HepG2 (cell line): ENCODE results near the gene RBM12. TPM values are rescaled to one million over a fixed set of nuclear protein-coding genes. Genes with fewer than 3 reads are reported as not detected.

Experiments
- ATAC-seq: fragments of 200-7000 bp; cut with Tn5 transposase; 3 replicates; pipeline ENCODE4 v1.9.1; 2020; ENCODE audit warnings: mild to moderate bottlenecking, moderate library complexity
- BruUV-seq: library from RNA; stranded (reverse); fragments of 400-500 nt; replicated peaks from 2 replicates; lab custom pipeline; 2021; lab: Mats Ljungman, UMichigan
- CTCF ChIA-PET: fragments of 300-600 bp; formaldehyde crosslinking; extraction: SDS; loops from one replicate; lab custom pipeline; 2021; ENCODE audit warnings: low total read pairs, inconsistent platforms, low intra/inter-chr PET ratio; lab: Yijun Ruan, JAX
- POLR2A ChIA-PET: fragments of 350-600 bp; sonication (Branson Sonifier 250); formaldehyde crosslinking; loops from one replicate; lab custom pipeline; 2020; ENCODE audit warnings: antibody characterized with exemption, inconsistent platforms; lab: Yijun Ruan, JAX
- DNase-seq: peaks from one replicate; pipeline ENCODE4 v3.0.0-alpha.2; 2015; ENCODE audit warnings: low spot score
- FAIRE-seq: peaks from 3 replicates; lab custom pipeline; 2011; peaks lifted over from hg19 to GRCh38; lab: Jason Lieb, UNC
- H2AFZ ChIP-seq: one replicate; pipeline ENCODE4 v1.6.1; 2011; ENCODE audit warnings: low read length, inconsistent platforms
- H3K27ac ChIP-seq: fragments of 300-600 bp; 3 replicates; pipeline ENCODE4 v1.8.0; 2011; ENCODE audit warnings: mixed run types, mild to moderate bottlenecking, mixed read lengths, low read length, inconsistent platforms; ENCODE audit not compliant: insufficient read depth; ENCODE audit errors: extremely low read length
- H3K27me3 ChIP-seq, 2 experiments: fragments of 200-600 bp in 1 of 2; 2 replicates in 1 of 2; 3 replicates in 1 of 2; pipeline versions ENCODE4 v1.6.0 to v1.8.0; 2011; ENCODE audit warnings: low read length in 2 of 2, mild to moderate bottlenecking in 2 of 2, moderate library complexity in 2 of 2, inconsistent platforms in 1 of 2; ENCODE audit not compliant: insufficient read depth in 2 of 2, control insufficient read depth in 1 of 2
- H3K36me3 ChIP-seq, 2 experiments: fragments of 200-600 bp in 1 of 2; replicated peaks in 1 of 2; 2 replicates in 1 of 2; 3 replicates in 1 of 2; pipeline versions ENCODE4 v1.5.1 to v1.8.0; 2011; ENCODE audit warnings: low read length in 2 of 2, inconsistent platforms in 1 of 2; ENCODE audit not compliant: insufficient read depth in 2 of 2, control insufficient read depth in 1 of 2
- H3K4me1 ChIP-seq: 2 replicates; pipeline ENCODE4 v1.5.1; 2012; ENCODE audit warnings: low read length, inconsistent platforms; ENCODE audit not compliant: insufficient read depth
- H3K4me2 ChIP-seq: 2 replicates; pipeline ENCODE4 v1.6.0; 2011; ENCODE audit warnings: low read depth, low read length, inconsistent platforms
- H3K4me3 ChIP-seq, 3 experiments: fragments of 200-600 bp in 1 of 3; sonication (generic), shearing (Covaris generic) in 1 of 3; replicated peaks in 1 of 3; 2 replicates each; pipeline ENCODE4 v1.5.1; 2011 to 2016; ENCODE audit warnings: low read length in 3 of 3, inconsistent platforms in 2 of 3, low read depth in 2 of 3, mild to moderate bottlenecking in 2 of 3, control low read depth in 1 of 3, mixed read lengths in 1 of 3; ENCODE audit not compliant: insufficient read depth in 1 of 3
- H3K79me2 ChIP-seq: one replicate; pipeline ENCODE4 v1.6.1; 2011; ENCODE audit warnings: low read length, inconsistent platforms; ENCODE audit not compliant: insufficient read depth
- H3K9ac ChIP-seq: 2 replicates; pipeline ENCODE4 v1.6.0; 2011; ENCODE audit warnings: mild to moderate bottlenecking, low read depth, low read length, inconsistent platforms; ENCODE audit not compliant: insufficient read depth
- H3K9me3 ChIP-seq: 2 replicates; pipeline ENCODE4 v1.5.1; 2012; ENCODE audit warnings: mild to moderate bottlenecking, low read length
- H4K20me1 ChIP-seq: 2 replicates; pipeline ENCODE4 v1.6.0; 2011; ENCODE audit warnings: inconsistent platforms, mild to moderate bottlenecking, low read length, moderate library complexity; ENCODE audit not compliant: insufficient read depth
- AHR ChIP-seq: IDR thresholded peaks from 2 replicates; pipeline ENCODE4 v1.6.1; 2018; ENCODE audit warnings: missing genetic modification reagents, missing compliant biosample characterization
- CENPT ChIP-seq: sonication (generic); formaldehyde crosslinking; IDR thresholded peaks from 2 replicates; pipeline ENCODE4 v1.8.0; 2022; ENCODE audit warnings: low read depth, mild to moderate bottlenecking, moderate library complexity, missing genetic modification reagents
- HDAC1 ChIP-seq: sonication (generic); formaldehyde crosslinking; IDR thresholded peaks from 2 replicates; pipeline ENCODE4 v1.5.1; 2020; ENCODE audit warnings: mild to moderate bottlenecking, missing genetic modification reagents
- JARID2 ChIP-seq: sonication (generic); formaldehyde crosslinking; IDR thresholded peaks from 2 replicates; pipeline ENCODE4 v1.8.1; 2023; ENCODE audit warnings: missing genetic modification reagents, inconsistent platforms; ENCODE audit not compliant: insufficient replicate concordance
- MIER2 ChIP-seq: IDR thresholded peaks from 2 replicates; pipeline ENCODE4 v1.6.1; 2016; ENCODE audit warnings: missing biosample characterization, missing genetic modification reagents
- REPIN1 ChIP-seq: sonication (generic); formaldehyde crosslinking; IDR thresholded peaks from 2 replicates; pipeline ENCODE4 v1.8.0; 2022; ENCODE audit warnings: missing genetic modification reagents, low read depth, mild to moderate bottlenecking, borderline replicate concordance
- SOX5 ChIP-seq: IDR thresholded peaks from 2 replicates; pipeline ENCODE4 v1.6.1; 2016; ENCODE audit warnings: borderline replicate concordance
- TAF1 ChIP-seq: sonication (generic); formaldehyde crosslinking; IDR thresholded peaks from 2 replicates; pipeline ENCODE4 v1.4.0; 2020; ENCODE audit warnings: missing genetic modification reagents
- ZNF17 ChIP-seq: sonication (generic); formaldehyde crosslinking; IDR thresholded peaks from 2 replicates; pipeline ENCODE4 v1.5.0; 2020; ENCODE audit warnings: mild to moderate bottlenecking, missing genetic modification reagents
- ZNF543 ChIP-seq: sonication (generic); formaldehyde crosslinking; IDR thresholded peaks from 2 replicates; pipeline ENCODE4 v1.4.0; 2020; ENCODE audit warnings: mild to moderate bottlenecking, missing genetic modification reagents
- ZNF850 ChIP-seq: sonication (generic); formaldehyde crosslinking; conservative IDR thresholded peaks from 2 replicates; pipeline ENCODE4 v1.9.0; 2021; ENCODE audit warnings: mild to moderate bottlenecking, missing genetic modification reagents
- WGBS: methylation state at CpG from one replicate; pipeline ENCODE4 v1.1.6; 2017; ENCODE audit warnings: low lambda C conversion rate; 5-methylcytosine and 5-hydroxymethylcytosine counted together
- in situ Hi-C: cut with HindIII; loops from 2 replicates; pipeline ENCODE4 v1.10.0; 2017; ENCODE audit warnings: low pct_unique_long_range_greater_than_20kb; ENCODE audit not compliant: extremely low pct_ligation_motif_present
- intact Hi-C: fragments of 100-400 bp; cut with micrococcal nuclease; formaldehyde crosslinking; loops from one replicate; pipeline ENCODE4 v1.10.0; 2022; ENCODE audit not compliant: unreplicated experiment
- polyA plus RNA-seq, 8 experiments: library from polyadenylated mRNA; depleted of rRNA in 3 of 8; stranded (reverse) in 7 of 8; unstranded in 1 of 8; fragments of >200 nt; fragmentation: Illumina TruSeq in 4 of 8; extraction: Trizol in 4 of 8; gene quantifications; 2 replicates each; pipeline versions ENCODE4 v1.2.1 to v1.2.3, GENCODE V29; 2011 to 2016; ENCODE audit warnings: low read depth in 4 of 8, missing spikeins in 1 of 8, mixed read lengths in 1 of 8; ENCODE audit not compliant: insufficient read depth in 1 of 8
- total RNA-seq, 5 experiments: library from RNA; depleted of rRNA; stranded (reverse); fragments of >200 nt; fragmentation: Illumina TruSeq; extraction: Trizol; gene quantifications; 2 replicates each; pipeline ENCODE4 v1.2.3, GENCODE V29; 2016; ENCODE audit warnings: low read depth in 1 of 5
- TF ChIP-seq, protein P1 (sequence below): sonication (generic); formaldehyde crosslinking; IDR thresholded peaks from 2 replicates; pipeline ENCODE4 v1.4.0; 2020; ENCODE audit warnings: mild to moderate bottlenecking, missing genetic modification reagents

The RBM12 gene
- total and polyA plus RNA-seq, 2 of the 13 experiments (the other 11 are each of a cell fraction or from before 2014, with no cell fraction given) = 97.9 to 104 TPM

DNA sequence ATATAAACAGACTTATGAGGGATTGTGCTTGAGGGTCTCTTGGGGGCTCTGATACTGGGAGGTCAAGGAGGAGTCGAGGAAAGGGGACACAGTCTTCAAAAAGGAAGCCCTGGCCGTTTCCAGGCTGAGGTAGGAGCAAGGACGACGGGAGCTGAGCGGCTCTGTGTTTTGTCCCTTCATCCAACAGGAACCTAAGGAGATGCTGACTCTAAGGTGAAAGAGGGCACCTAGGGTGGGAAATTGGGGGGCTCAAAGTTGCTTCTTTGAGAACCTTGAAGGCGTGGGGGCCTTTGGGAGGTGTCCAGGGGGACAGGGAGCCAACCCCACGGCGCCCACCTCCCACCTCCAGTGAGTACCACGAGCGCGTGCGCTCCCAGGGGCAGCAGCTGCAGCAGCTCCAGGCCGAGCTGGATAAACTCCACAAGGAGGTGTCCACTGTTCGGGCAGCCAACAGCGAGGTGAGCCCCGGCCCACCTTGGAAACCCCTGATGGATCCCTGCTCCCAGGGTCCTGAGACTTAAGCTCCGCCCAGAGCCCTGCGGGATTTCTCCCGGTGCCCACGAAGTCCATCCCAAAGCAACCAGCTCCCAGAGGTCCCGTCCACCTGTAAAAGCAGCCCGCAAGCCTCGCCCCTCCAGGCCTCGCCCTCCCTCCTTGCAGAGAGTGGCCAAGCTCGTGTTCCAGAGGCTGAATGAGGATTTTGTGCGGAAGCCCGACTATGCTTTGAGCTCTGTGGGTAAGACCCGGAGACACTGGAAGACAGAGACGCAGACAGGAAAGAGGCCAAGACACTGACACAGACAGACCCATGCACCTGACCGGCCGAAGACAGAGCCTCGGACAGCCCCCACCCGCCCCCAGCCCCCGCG lies 46.2 kb downstream of the RBM12 start (continued):
- TF ChIP-seq, protein P1, sequence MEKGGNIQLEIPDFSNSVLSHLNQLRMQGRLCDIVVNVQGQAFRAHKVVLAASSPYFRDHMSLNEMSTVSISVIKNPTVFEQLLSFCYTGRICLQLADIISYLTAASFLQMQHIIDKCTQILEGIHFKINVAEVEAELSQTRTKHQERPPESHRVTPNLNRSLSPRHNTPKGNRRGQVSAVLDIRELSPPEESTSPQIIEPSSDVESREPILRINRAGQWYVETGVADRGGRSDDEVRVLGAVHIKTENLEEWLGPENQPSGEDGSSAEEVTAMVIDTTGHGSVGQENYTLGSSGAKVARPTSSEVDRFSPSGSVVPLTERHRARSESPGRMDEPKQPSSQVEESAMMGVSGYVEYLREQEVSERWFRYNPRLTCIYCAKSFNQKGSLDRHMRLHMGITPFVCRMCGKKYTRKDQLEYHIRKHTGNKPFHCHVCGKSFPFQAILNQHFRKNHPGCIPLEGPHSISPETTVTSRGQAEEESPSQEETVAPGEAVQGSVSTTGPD (CRISPR knock-in tag) = no peak
- TF ChIP-seq TAF1 (CRISPR knock-in tag) = 0 out of 2 replicates have a peak, but pooled peaks have one; percentile 32
- peak; percentile 59; the same call in 1 of the 2 replicates for TF ChIP-seq HDAC1 (CRISPR knock-in tag)
- TF ChIP-seq ZNF850 (CRISPR knock-in tag) = peak; percentile 71; the same call in 1 of the 2 replicates
- TF ChIP-seq AHR (CRISPR knock-in tag) = peak; percentile 12; the same call in 1 of the 2 replicates
- TF ChIP-seq SOX5 = 0 out of 2 replicates have a peak, but pooled peaks have one; percentile 6

DNA sequence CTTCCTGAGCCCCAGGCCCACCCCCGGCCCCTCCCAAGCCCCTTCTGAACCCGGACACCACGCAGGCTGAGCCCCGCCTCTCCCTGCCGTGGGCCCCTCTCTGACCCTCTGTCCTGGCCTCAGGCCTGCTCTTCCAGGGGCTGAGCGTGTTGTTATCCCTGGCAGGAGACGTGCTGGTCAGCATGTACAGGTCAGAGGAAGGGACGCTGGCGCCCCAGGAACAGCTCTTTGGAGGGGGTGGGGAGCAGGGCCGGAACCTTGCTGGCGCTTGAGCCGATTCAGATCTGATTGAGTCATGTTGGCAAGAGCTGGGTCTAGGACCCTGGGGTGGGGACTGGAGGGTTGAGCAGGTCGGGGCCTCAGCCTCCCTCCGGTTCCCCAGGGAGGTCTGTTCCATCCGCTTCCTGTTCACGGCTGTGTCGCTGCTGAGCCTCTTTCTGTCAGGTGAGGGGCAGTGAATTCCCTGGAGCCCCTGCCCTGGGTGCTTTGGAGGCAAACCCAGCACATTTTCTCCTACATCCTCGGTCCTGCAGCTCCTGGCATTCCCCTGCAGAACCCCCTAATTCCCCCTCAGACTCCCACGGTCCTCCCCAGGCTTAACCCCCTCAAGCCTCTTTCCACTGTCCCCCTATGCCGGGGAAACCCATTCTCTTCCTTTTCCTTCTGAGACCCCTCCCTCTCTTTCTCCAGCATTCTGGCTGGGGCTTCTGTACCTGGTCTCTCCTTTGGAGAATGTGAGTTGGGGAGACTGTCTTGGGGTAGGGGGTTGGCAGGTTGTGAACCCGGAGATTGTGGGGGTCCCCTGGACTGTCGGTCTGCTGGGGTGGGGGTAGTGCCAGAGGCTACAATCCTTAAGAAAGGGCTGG lies 47.1 kb downstream of the RBM12 start:
- Histone ChIP-seq H3K27ac (peak overlapping the region; percentile 87), H3K79me2 (peaks cover 15% of the 10 kb centered on the region), H4K20me1 (no peaks in the 10 kb centered on the region; the same call in 1 of the 2 replicates), H3K4me2 (peak overlapping the region; percentile 97), H3K4me1 (peaks cover 26% of the 10 kb centered on the region), H3K36me3 (peaks cover 5 to 14% of the 10 kb centered on the region in 2 experiments), H3K9me3 (no peaks in the 10 kb centered on the region), H3K27me3 (peaks cover 0 to 7% of the 10 kb centered on the region in 2 experiments; a peak in 1 of 5 replicates), H3K9ac (peak overlapping the region; percentile 85), H2AFZ (no peak overlapping the region), H3K4me3 (peak overlapping the region; percentile 67 to 96 (median 87))
- no TSS peak for BruUV-seq
- ChIA-PET POLR2A (interaction anchor here (0.5 to 6.7 kb wide), 31 partner anchors 13 to 336 kb away, joined by 3 to 152 read pairs (median 5); partner anchors contain the start of genes CEP250, CPNE1, EIF6 and ERGIC3), CTCF (interaction anchor here (1.1 kb wide), 1 partner anchor 81 kb away, joined by 3 read pairs; no protein-coding TSS in a partner anchor)
- DNase-seq (peak; percentile 92), ATAC-seq (peak; percentile 68), FAIRE-seq (peak; percentile 84)
- intact Hi-C loops = loop anchor here (2.0 to 5.0 kb wide), 6 partner anchors 47 to 163 kb away; partner anchors contain the start of genes CEP250, CPNE1, ERGIC3 and RBM12
- in situ Hi-C loops = loop anchor here (5.0 kb wide), 1 partner anchor 45 kb away; the partner anchor contains the start of genes CPNE1 and RBM12
- WGBS = under 1% methylated on average over 21 of the region's 22 CpGs
- TF ChIP-seq CENPT (CRISPR knock-in tag) (no peak), REPIN1 (CRISPR knock-in tag) (peak; percentile 42; the same call in 1 of the 2 replicates), MIER2 (peak; percentile 47; the same call in 1 of the 2 replicates), ZNF543 (peak; percentile 51; the same call in 1 of the 2 replicates), ZNF17 (no peak), JARID2 (CRISPR knock-in tag) (peak; percentile 40)
